ENCODE data around the gene KCNQ1. TPM values are rescaled to one million over a fixed set of nuclear protein-coding genes. Genes with fewer than 3 reads are reported as not detected.

Gene KCNQ1
- 10 to 100 TPM; 15.4 to 41.7 TPM for total RNA-seq
- polyA plus RNA-seq = 10 to 100 TPM; 23.5 to 29.0 TPM
- long read RNA-seq, donor 1, partial matches to known transcripts = 9 of 10 reads
- long read RNA-seq, donor 1, other reads (novel, unspliced or antisense) = 0 of 10 reads
- long read RNA-seq, donor 2, partial matches to known transcripts = 0 of 1 reads
- long read RNA-seq, donor 2, other reads (novel, unspliced or antisense) = 0 of 1 reads
- long read RNA-seq, donor 3, partial matches to known transcripts = 0 of 2 reads
- long read RNA-seq, donor 3, other reads (novel, unspliced or antisense) = 0 of 2 reads
- long read RNA-seq, donor 4, partial matches to known transcripts = 21 of 22 reads
- long read RNA-seq, donor 4, other reads (novel, unspliced or antisense) = 0 of 22 reads
- long read RNA-seq, donor 5, partial matches to known transcripts = 99 of 102 reads
- long read RNA-seq, donor 5, other reads (novel, unspliced or antisense) = 0 of 102 reads

DNA sequence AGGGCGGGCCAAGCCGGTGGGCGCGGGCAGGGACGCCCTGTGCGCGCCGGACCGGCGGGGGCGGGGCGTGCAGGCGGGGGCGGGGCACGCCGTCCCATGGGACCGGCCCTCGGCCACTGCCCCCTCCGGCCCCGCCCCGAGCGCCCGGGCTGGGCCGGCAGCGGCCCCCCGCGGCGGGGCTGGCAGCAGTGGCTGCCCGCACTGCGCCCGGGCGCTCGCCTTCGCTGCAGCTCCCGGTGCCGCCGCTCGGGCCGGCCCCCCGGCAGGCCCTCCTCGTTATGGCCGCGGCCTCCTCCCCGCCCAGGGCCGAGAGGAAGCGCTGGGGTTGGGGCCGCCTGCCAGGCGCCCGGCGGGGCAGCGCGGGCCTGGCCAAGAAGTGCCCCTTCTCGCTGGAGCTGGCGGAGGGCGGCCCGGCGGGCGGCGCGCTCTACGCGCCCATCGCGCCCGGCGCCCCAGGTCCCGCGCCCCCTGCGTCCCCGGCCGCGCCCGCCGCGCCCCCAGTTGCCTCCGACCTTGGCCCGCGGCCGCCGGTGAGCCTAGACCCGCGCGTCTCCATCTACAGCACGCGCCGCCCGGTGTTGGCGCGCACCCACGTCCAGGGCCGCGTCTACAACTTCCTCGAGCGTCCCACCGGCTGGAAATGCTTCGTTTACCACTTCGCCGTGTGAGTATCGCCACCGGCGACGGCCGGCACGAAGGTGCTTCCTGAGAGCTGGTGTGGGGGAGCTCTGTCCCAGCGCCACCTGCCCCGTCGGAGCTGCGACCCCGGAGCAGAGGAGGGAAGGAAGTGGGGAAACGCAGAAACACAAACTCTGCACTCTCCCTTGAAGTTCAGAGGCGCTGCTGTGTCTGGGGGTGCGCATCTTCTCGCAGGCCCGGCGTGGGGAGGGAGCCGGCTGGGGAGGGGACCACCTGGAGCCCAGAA lies at the start of gene KCNQ1:
KCNQ1 (plus strand) TSS at position 188 of the 925 bp plus-strand sequence; CDS start at position 279, 91 bp downstream.
- peak within 1 kb of the TSS; percentile 44 for H3K4me3 ChIP-seq
- no peak within 1 kb of the TSS for H3K9ac ChIP-seq (ENCODE audit: insufficient read depth in 1 of 2, low read length in 2 of 2)
- WGBS, 2 donors = 2 to 5% methylated on average over 35 to 116 of the region's 116 CpGs
- TF ChIP-seq CTCF (IDR thresholded peaks at IDR 0.05; ENCODE audit: control extremely low read depth, extremely low read depth) = no peak
- peak within 1 kb of the TSS; percentile 11 to 43 for H3K27ac ChIP-seq (ENCODE audit: low read depth in 1 of 2, low read length in 1 of 2)
- H3K4me1 ChIP-seq (ENCODE audit: control insufficient read depth in 5 of 5, insufficient read depth in 5 of 5, low read length in 5 of 5) = peaks cover 0 to 29% (median 3%) of the 10 kb centered on the region in 5 donors
- DNase-seq (peak in 2 of 3 donors; percentile 14 to 55), ATAC-seq (ENCODE audit: insufficient read depth, low FRiP score) (peak; percentile 82)
- peaks cover 0 to 19% (median 14%) of the 10 kb centered on the region in 3 donors for H3K27me3 ChIP-seq (ENCODE audit: control insufficient read depth in 3 of 3, insufficient read depth in 3 of 3, low read length in 2 of 3)
- peaks cover 0 to 3% (median 0%) of the 10 kb centered on the region in 4 donors for H3K9me3 ChIP-seq (ENCODE audit: control insufficient read depth in 4 of 4, insufficient read depth in 3 of 4, low read length in 3 of 4)
- H3K36me3 ChIP-seq (ENCODE audit: control insufficient read depth in 4 of 4, insufficient read depth in 4 of 4, low read length in 4 of 4) = no peaks in the 10 kb centered on the region

DNA sequence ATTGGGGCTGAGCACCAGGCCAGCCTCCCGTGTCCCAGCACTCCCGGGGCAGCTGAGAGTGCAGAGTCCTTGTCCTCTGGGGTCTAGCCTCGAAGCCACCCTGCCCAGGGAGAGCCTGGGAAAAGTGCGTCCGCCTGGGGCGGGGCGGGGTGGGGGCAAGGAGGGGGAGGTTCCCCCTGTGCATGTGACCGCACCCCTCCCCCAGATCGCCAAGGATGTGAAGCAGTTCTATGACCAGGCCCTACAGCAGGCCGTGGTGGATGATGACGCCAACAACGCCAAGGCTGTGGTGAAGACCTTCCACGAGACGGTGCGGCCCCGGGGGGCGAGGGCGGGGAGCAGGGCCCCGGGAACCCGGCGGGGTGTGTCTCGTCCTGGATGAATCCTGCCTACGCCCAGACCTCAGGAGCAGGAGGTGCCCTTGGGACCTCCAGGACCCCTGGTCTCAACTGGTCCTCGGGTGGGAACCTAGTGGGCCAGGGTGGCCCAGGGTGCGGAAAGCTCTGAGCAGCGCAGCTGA lies 49.5 kb upstream of the KCNQ1 start:
- no peak for TF ChIP-seq CTCF (IDR thresholded peaks at IDR 0.05; ENCODE audit: control extremely low read depth, extremely low read depth)
- Histone ChIP-seq H3K27me3 (ENCODE audit: control insufficient read depth in 3 of 3, insufficient read depth in 3 of 3, low read length in 2 of 3) (no peaks in the 10 kb centered on the region), H3K9ac (ENCODE audit: insufficient read depth in 1 of 2, low read length in 2 of 2) (no peak overlapping the region), H3K4me1 (ENCODE audit: control insufficient read depth in 5 of 5, insufficient read depth in 5 of 5, low read length in 5 of 5) (peaks cover 0 to 16% (median 4%) of the 10 kb centered on the region in 5 donors), H3K9me3 (ENCODE audit: control insufficient read depth in 4 of 4, insufficient read depth in 3 of 4, low read length in 3 of 4) (no peaks in the 10 kb centered on the region), H3K4me3 (no peak overlapping the region), H3K36me3 (ENCODE audit: control insufficient read depth in 4 of 4, insufficient read depth in 4 of 4, low read length in 4 of 4) (peaks cover 11 to 75% (median 22%) of the 10 kb centered on the region in 4 donors), H3K27ac (ENCODE audit: low read depth in 1 of 2, low read length in 1 of 2) (no peak overlapping the region)
- DNase-seq (no peak), ATAC-seq (ENCODE audit: insufficient read depth, low FRiP score) (no peak)
- WGBS, 2 donors = 90 to 93% methylated on average over 25 to 26 of the region's 26 CpGs

- no peak for TF ChIP-seq CTCF (IDR thresholded peaks at IDR 0.05; ENCODE audit: control extremely low read depth, extremely low read depth)
- DNase-seq (no peak), ATAC-seq (ENCODE audit: insufficient read depth, low FRiP score) (no peak)
- H3K36me3 ChIP-seq (ENCODE audit: control insufficient read depth in 4 of 4, insufficient read depth in 4 of 4, low read length in 4 of 4) = peaks cover 10 to 72% (median 22%) of the 10 kb centered on the region in 4 donors
- H3K27ac ChIP-seq (ENCODE audit: low read depth in 1 of 2, low read length in 1 of 2) = no peak overlapping the region
- H3K4me3 ChIP-seq = no peak overlapping the region
- peaks cover 0 to 16% (median 4%) of the 10 kb centered on the region in 5 donors for H3K4me1 ChIP-seq (ENCODE audit: control insufficient read depth in 5 of 5, insufficient read depth in 5 of 5, low read length in 5 of 5)
- no peaks in the 10 kb centered on the region for H3K27me3 ChIP-seq (ENCODE audit: control insufficient read depth in 3 of 3, insufficient read depth in 3 of 3, low read length in 2 of 3)
- H3K9me3 ChIP-seq (ENCODE audit: control insufficient read depth in 4 of 4, insufficient read depth in 3 of 4, low read length in 3 of 4) = no peaks in the 10 kb centered on the region
- WGBS, 2 donors = 90 to 94% methylated on average over 16 to 17 of the region's 17 CpGs
- no peak overlapping the region for H3K9ac ChIP-seq (ENCODE audit: insufficient read depth in 1 of 2, low read length in 2 of 2)
Observed at GRCh38 chr11:2395856-2396255, 49.0 kb upstream of the KCNQ1 start.
